GM12864 (cell line): ENCODE measurements around the gene NADSYN1.

Experiments used
- DNase-seq: peaks from one replicate; pipeline ENCODE4 v3.0.0-alpha.2; 2011; ENCODE audit warnings: low read depth
- H3K4me3 ChIP-seq: 2 replicates; pipeline ENCODE4 v1.5.1; 2011; ENCODE audit warnings: mild to moderate bottlenecking, low read depth, low read length, control low read depth
- CTCF ChIP-seq: IDR thresholded peaks from 2 replicates; pipeline ENCODE4 v1.5.1; 2011; ENCODE audit warnings: low read depth, mild to moderate bottlenecking, moderate library complexity, low read length, control low read depth, inconsistent platforms; ENCODE audit errors: missing control alignments

Gene NADSYN1

GRCh38 chr11:71542879-71543777 lies 90.1 kb downstream of the NADSYN1 start:
- no peak overlapping the region for H3K4me3 ChIP-seq
- peak; percentile 51 for DNase-seq
- no peak for TF ChIP-seq CTCF

- TF ChIP-seq CTCF, result no peak
These were observed 90.9 kb downstream of the NADSYN1 start for GRCh38 chr11:71543866-71544265.

GRCh38 chr11:71544525-71545214 lies 91.7 kb downstream of the NADSYN1 start:
- DNase-seq, result no peak
- TF ChIP-seq CTCF, result no peak
- H3K4me3 ChIP-seq, result no peak overlapping the region

More at GRCh38 chr11:71543866-71544265, 90.9 kb downstream of the NADSYN1 start:
- DNase-seq, result no peak
- no peak overlapping the region for H3K4me3 ChIP-seq

GRCh38 chr11:71545405-71545966 lies 92.5 kb downstream of the NADSYN1 start:
- no peak for DNase-seq
- TF ChIP-seq CTCF, result no peak
- no peak overlapping the region for H3K4me3 ChIP-seq

- no peak for TF ChIP-seq CTCF
- no peak within 1 kb of the TSS for H3K4me3 ChIP-seq
- no peak for DNase-seq
These were observed 95.1 kb downstream of the NADSYN1 start, which contains the start of gene KRTAP5-9 for GRCh38 chr11:71548120-71548519. Gene KRTAP5-9, plus strand, starts transcription at chr11:71548420. Its CDS starts 238 bp downstream, at chr11:71548658.

GRCh38 chr11:71548716-71549151 lies 95.7 kb downstream of the NADSYN1 start:
- no peak for DNase-seq
- H3K4me3 ChIP-seq, result no peak overlapping the region
- TF ChIP-seq CTCF, result no peak
